ENCODE data around the gene POTEH.
"Not testable (repeated sequence)": the region's sequence is repeated elsewhere in the genome, so short reads cannot be mapped to it uniquely, and the experiment has no call there.

- TF ChIP-seq POLR2AphosphoS5, POLR2A (IDR thresholded peaks at IDR 0.05): not testable (repeated sequence)
- TF ChIP-seq, protein P1, sequence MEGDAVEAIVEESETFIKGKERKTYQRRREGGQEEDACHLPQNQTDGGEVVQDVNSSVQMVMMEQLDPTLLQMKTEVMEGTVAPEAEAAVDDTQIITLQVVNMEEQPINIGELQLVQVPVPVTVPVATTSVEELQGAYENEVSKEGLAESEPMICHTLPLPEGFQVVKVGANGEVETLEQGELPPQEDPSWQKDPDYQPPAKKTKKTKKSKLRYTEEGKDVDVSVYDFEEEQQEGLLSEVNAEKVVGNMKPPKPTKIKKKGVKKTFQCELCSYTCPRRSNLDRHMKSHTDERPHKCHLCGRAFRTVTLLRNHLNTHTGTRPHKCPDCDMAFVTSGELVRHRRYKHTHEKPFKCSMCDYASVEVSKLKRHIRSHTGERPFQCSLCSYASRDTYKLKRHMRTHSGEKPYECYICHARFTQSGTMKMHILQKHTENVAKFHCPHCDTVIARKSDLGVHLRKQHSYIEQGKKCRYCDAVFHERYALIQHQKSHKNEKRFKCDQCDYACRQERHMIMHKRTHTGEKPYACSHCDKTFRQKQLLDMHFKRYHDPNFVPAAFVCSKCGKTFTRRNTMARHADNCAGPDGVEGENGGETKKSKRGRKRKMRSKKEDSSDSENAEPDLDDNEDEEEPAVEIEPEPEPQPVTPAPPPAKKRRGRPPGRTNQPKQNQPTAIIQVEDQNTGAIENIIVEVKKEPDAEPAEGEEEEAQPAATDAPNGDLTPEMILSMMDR (IDR thresholded peaks at IDR 0.05): not testable (repeated sequence)
Observed at GRCh38 chr22:15651954-15652353, 37.9 kb upstream of the POTEH start.
